CD4-positive, alpha-beta memory T cell (primary cell): ENCODE measurements around the gene SLC35G2. TPM values are rescaled to one million over a fixed set of nuclear protein-coding genes. Genes with fewer than 3 reads are reported as not detected.
"Not testable (repeated sequence)": the region's sequence is repeated elsewhere in the genome, so short reads cannot be mapped to it uniquely, and the experiment has no call there.

ENCODE experiments used
- CTCF ChIA-PET: fragments of 350-600 bp; sonication (Branson Sonifier 250); formaldehyde crosslinking; loops from one replicate; lab custom pipeline; 2021; ENCODE audit warnings: inconsistent platforms; ENCODE audit not compliant: partially characterized antibody; lab: Charles Lee
- POLR2A ChIA-PET: fragments of 350-600 bp; sonication (Branson Sonifier 250); formaldehyde crosslinking; loops from one replicate; lab custom pipeline; 2021; ENCODE audit not compliant: partially characterized antibody; lab: Charles Lee
- DNase-seq, 5 donors: peaks; one replicate each; pipeline versions ENCODE4 v3.0.0 to v3.0.0-alpha.2; 2020 to 2022; ENCODE audit warnings: mixed read lengths in 1 of 5
- H3K27ac ChIP-seq: one replicate; pipeline ENCODE4 v1.7.0; 2013; ENCODE audit warnings: low read depth, low read length
- H3K27me3 ChIP-seq: 2 replicates; pipeline ENCODE4 v1.7.0; 2013; ENCODE audit warnings: mild to moderate bottlenecking, low read length, moderate library complexity; ENCODE audit not compliant: insufficient read depth
- H3K36me3 ChIP-seq: 2 replicates; pipeline ENCODE4 v1.7.0; 2013; ENCODE audit warnings: mild to moderate bottlenecking, low read length, moderate library complexity; ENCODE audit not compliant: insufficient read depth
- H3K4me1 ChIP-seq: 2 replicates; pipeline ENCODE4 v1.7.0; 2013; ENCODE audit warnings: mild to moderate bottlenecking, low read length, moderate library complexity; ENCODE audit not compliant: insufficient read depth
- H3K4me3 ChIP-seq, 2 donors: one replicate each; pipeline ENCODE4 v1.7.0; 2013; ENCODE audit warnings: low read length in 2 of 2, mild to moderate bottlenecking in 1 of 2
- H3K9me3 ChIP-seq, 2 donors: one replicate each; pipeline ENCODE4 v1.7.0; 2013; ENCODE audit warnings: low read length in 2 of 2, control low read depth in 1 of 2; ENCODE audit not compliant: control insufficient read depth in 1 of 2
- H3K27ac Mint-ChIP-seq, 7 donors: one replicate each; pipeline ENCODE4 v1.8.0; 2020 to 2021; ENCODE audit warnings: mixed read lengths in 7 of 7, mild to moderate bottlenecking in 6 of 7, inconsistent platforms in 3 of 7, moderate library complexity in 3 of 7
- H3K27me3 Mint-ChIP-seq, 2 donors: one replicate each; pipeline ENCODE4 v1.8.0; 2020 to 2021; ENCODE audit warnings: mixed read lengths in 2 of 2
- H3K36me3 Mint-ChIP-seq, 2 donors: one replicate each; pipeline ENCODE4 v1.8.0; 2020 to 2021; ENCODE audit warnings: mixed read lengths in 2 of 2, inconsistent platforms in 1 of 2, mild to moderate bottlenecking in 1 of 2
- H3K4me1 Mint-ChIP-seq, 4 donors: one replicate each; pipeline ENCODE4 v1.8.0; 2020 to 2021; ENCODE audit warnings: mixed read lengths in 4 of 4, mild to moderate bottlenecking in 1 of 4
- H3K4me3 Mint-ChIP-seq, 8 donors: one replicate each; pipeline ENCODE4 v1.8.0; 2020 to 2021; ENCODE audit warnings: mixed read lengths in 8 of 8, mild to moderate bottlenecking in 7 of 8, moderate library complexity in 6 of 8, inconsistent platforms in 3 of 8
- H3K9me3 Mint-ChIP-seq, 8 donors: one replicate each; pipeline ENCODE4 v1.8.0; 2020 to 2021; ENCODE audit warnings: mixed read lengths in 8 of 8, mild to moderate bottlenecking in 5 of 8, inconsistent platforms in 3 of 8, moderate library complexity in 1 of 8
- intact Hi-C: fragments of 100-400 bp; cut with micrococcal nuclease; formaldehyde crosslinking; loops from one replicate; pipeline ENCODE4 v1.15.1; 2023
- polyA plus RNA-seq, 2 donors: library from polyadenylated mRNA; unstranded; fragments of 300-500 nt; fragmentation: Illumina TruSeq; gene quantifications; one replicate each; pipeline ENCODE4 v1.2.3, GENCODE V29; 2021
- total RNA-seq, 2 experiments: library from RNA; stranded (reverse); gene quantifications; one replicate each; pipeline ENCODE4 v1.2.3, GENCODE V29; 2021

Gene SLC35G2
- total and polyA plus RNA-seq, 4 experiments from 2014 or later, result 0.17 to 0.42 (median 0.32) TPM

DNA sequence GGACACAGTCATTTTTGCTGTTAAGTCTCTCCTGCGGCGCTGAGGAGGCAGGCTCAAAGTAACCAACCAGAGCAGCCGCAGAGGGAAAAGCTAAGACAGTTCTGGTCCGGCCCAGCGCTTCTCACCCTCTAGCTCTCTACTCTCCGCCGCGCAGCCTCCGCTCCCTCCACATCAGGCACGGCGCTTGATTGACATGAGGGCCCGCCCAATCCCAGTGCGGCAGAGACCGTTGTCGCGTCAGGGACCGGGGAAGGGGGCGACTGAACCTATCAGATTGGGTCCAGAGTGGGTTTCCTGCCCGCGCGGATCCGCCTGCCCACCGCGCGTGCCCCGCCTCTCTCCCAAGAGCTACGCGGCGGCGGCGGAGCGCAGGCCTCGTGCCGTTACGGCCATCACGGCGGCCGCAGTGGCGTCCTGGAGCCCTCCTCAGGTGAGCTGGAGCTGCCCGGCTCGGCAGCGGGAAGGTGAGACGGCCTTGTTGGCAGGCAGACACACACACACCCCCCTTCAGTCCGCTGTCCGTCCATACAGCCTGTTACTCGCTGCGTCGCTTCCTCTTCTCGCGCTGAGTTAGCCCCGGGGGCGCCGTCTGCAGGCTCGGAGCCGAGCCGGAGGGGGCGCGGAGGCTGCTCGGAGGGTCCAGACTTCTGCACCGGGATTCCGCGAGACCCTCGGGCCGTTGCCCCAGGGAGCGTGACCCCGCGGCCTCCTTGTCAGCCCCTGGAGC lies 43.1 kb downstream of the SLC35G2 start, which contains the start of gene NCK1:
NCK1 (plus strand) TSS at position 319 of the 727 bp plus-strand sequence. CDS start 65,794 bp downstream, outside the sequence.
- no peaks in the 10 kb centered on the region for H3K9me3 ChIP-seq
- H3K4me3 ChIP-seq, result peak within 1 kb of the TSS; percentile 74 to 89
- no peaks in the 10 kb centered on the region for H3K36me3 ChIP-seq
- POLR2A ChIA-PET, result interaction anchor here (0.6 to 5.3 kb wide), 38 partner anchors 9 to 666 kb away, joined by 3 to 143 read pairs (median 5); partner anchors contain the start of genes IL20RB, MSL2, SLC35G2 and STAG1
- CTCF ChIA-PET, result interaction anchor here (0.6 to 6.9 kb wide), 30 partner anchors 10 to 791 kb away, joined by 3 to 80 read pairs (median 4); partner anchors contain the start of genes MSL2 and STAG1
- intact Hi-C loops, result loop anchor here (1.0 to 5.0 kb wide), 8 partner anchors 18 to 666 kb away; partner anchors contain the start of genes MSL2, PCCB and STAG1
- peak within 1 kb of the TSS; percentile 80 to 99 (median 96) for H3K4me3 Mint-ChIP-seq
- peak; percentile 97 to 100 (median 98) for DNase-seq
- H3K36me3 Mint-ChIP-seq, result peaks cover 12 to 33% of the 10 kb centered on the region in 2 donors
- H3K4me1 Mint-ChIP-seq, result peaks cover 38 to 74% (median 54%) of the 10 kb centered on the region in 4 donors
- H3K27ac Mint-ChIP-seq, result peak within 1 kb of the TSS; percentile 98 to 99 (median 98)
- H3K27me3 ChIP-seq, result no peaks in the 10 kb centered on the region
- H3K27me3 Mint-ChIP-seq, result no peaks in the 10 kb centered on the region
- peaks cover 0 to 3% (median 2%) of the 10 kb centered on the region in 8 donors for H3K9me3 Mint-ChIP-seq
- peaks cover 47% of the 10 kb centered on the region for H3K4me1 ChIP-seq
- H3K27ac ChIP-seq, result peak within 1 kb of the TSS; percentile 91

DNA sequence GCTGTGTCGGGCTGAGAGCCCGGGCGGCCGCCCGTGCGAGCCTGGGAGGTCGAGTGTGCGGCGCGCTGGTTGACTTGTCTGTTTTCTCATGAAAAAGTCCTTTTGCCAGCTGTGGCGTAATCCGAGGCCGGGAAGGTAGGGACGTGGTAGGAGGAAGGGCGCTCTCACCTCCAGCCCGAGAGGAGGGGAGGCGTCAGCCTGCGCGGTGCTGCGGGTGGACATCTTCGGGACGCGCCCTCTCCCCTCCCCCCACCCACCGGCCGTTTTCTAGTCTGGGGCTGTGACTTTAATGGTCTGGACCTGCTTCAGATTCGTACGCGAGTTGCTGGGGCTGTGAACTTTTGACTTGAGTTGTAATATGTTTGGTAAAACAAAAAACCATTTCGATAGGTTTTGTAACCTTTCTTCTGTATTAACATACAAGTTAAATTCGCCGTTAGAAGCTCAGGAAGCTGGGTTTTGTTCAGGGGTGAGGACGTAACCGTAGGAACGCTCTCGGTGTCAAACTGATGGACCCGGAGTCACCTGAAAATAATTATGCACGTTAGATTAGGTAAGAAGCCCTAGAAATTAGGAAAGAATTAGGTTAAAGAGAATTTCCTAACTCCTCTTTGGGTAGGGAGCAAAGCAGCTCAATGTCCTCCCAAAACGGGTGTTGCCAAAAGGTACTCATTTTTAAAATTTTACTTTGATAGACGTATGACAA lies 43.8 kb downstream of the SLC35G2 start:
- Histone ChIP-seq H3K9me3 (no peaks in the 10 kb centered on the region), H3K4me1 (peaks cover 54% of the 10 kb centered on the region), H3K4me3 (peak overlapping the region; percentile 74 to 89), H3K27me3 (no peaks in the 10 kb centered on the region), H3K36me3 (no peaks in the 10 kb centered on the region), H3K27ac (peak overlapping the region; percentile 91)
- DNase-seq, result peak in 2 of 5 donors; percentile 7 to 69
- Mint-ChIP-seq H3K27ac (peak overlapping the region; percentile 98 to 99 (median 98)), H3K36me3 (peaks cover 14 to 37% of the 10 kb centered on the region in 2 donors), H3K9me3 (no peaks in the 10 kb centered on the region), H3K4me1 (peaks cover 42 to 79% (median 59%) of the 10 kb centered on the region in 4 donors), H3K4me3 (peak overlapping the region; percentile 80 to 99 (median 96)), H3K27me3 (no peaks in the 10 kb centered on the region)
- ChIA-PET POLR2A (interaction anchor here (0.6 to 5.3 kb wide), 29 partner anchors 8 to 673 kb away, joined by 3 to 143 read pairs (median 6); partner anchors contain the start of genes MSL2 and STAG1), CTCF (interaction anchor here (0.6 to 6.9 kb wide), 19 partner anchors 11 to 471 kb away, joined by 3 to 80 read pairs (median 5); partner anchors contain the start of gene STAG1)
- intact Hi-C loops, result loop anchor here (1.0 to 5.0 kb wide), 7 partner anchors 18 to 666 kb away; partner anchors contain the start of genes MSL2 and STAG1

DNA sequence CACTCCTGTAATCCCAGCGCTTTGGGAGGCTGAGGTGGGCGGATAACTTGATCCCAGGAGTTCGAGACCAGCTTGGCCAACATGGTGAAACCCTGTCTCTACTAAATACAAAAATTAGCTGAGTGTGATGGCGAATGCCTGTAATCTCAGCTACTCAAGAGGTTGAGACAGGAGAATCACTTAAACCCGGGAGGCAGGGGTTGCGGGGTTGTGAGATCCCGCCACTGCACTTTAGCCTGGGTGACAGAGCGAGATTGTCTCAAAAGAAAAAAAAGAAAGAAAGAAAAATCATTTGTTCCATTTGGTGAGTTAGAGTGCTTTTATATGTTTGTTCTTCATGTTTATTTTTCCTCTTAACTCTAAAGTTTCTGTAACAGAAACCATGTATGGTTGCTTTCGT lies 50.4 kb downstream of the SLC35G2 start:
- POLR2A ChIA-PET, result no interaction called here
- CTCF ChIA-PET, result no interaction called here
- H3K4me1 ChIP-seq, result peaks cover 66% of the 10 kb centered on the region

DNA sequence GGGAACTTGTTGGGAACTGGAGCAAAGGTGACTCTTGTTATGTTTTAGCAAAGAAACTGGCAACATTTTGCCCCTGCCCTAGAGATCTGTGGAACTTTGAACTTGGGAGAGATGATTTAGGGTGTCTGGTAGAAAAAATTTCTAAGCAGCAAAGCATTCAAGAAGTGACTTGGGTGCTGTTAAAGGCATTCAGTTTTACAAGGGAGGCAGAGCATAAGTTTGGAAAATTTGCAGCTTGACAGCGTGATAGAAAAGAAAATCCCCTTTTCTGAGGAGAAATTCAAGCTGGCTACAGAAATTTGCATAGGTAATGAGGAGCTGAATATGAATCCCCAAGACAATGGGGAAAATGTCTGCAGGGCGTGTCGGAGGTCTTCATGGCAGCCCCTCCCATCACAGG lies 53.3 kb downstream of the SLC35G2 start:
- peaks cover 50 to 55% of the 10 kb centered on the region in 2 donors for H3K36me3 Mint-ChIP-seq
- peak overlapping the region in 6 of 8 donors; percentile 21 to 55 (median 36) for H3K4me3 Mint-ChIP-seq
- H3K27me3 Mint-ChIP-seq, H3K27ac ChIP-seq, intact Hi-C loops, H3K4me3 ChIP-seq, H3K27me3 ChIP-seq, DNase-seq, H3K36me3 ChIP-seq, H3K9me3 ChIP-seq: not testable (repeated sequence)
- ChIA-PET CTCF (interaction anchor here (1.7 kb wide), 1 partner anchor 141 kb away, joined by 3 read pairs; no protein-coding TSS in a partner anchor), POLR2A (interaction anchor here (3.0 kb wide), 1 partner anchor 10 kb away, joined by 14 read pairs; the partner anchor contains the start of gene NCK1)
- H3K27ac Mint-ChIP-seq, result peak overlapping the region in 3 of 7 donors; percentile 29 to 76 (median 42)
- H3K4me1 ChIP-seq, result peaks cover 63% of the 10 kb centered on the region
- peaks cover 39 to 83% (median 55%) of the 10 kb centered on the region in 4 donors for H3K4me1 Mint-ChIP-seq
- peaks cover 0 to 13% (median 7%) of the 10 kb centered on the region in 8 donors for H3K9me3 Mint-ChIP-seq

More for the DNA sequence above, 50.4 kb downstream of the SLC35G2 start:
- DNase-seq, result no peak
- H3K27ac ChIP-seq, result no peak overlapping the region
- H3K9me3 ChIP-seq, result no peaks in the 10 kb centered on the region
- H3K27me3 ChIP-seq, result no peaks in the 10 kb centered on the region
- no peak overlapping the region for H3K27ac Mint-ChIP-seq
- H3K4me3 Mint-ChIP-seq, result no peak overlapping the region
- H3K36me3 Mint-ChIP-seq, result peaks cover 50% of the 10 kb centered on the region in 2 donors
- H3K9me3 Mint-ChIP-seq, result peaks cover 0 to 13% (median 7%) of the 10 kb centered on the region in 8 donors
- intact Hi-C loops, result no loop called here
- H3K36me3 ChIP-seq, result no peaks in the 10 kb centered on the region
- H3K4me1 Mint-ChIP-seq, result peaks cover 41 to 81% (median 56%) of the 10 kb centered on the region in 4 donors
- H3K4me3 ChIP-seq, result no peak overlapping the region
- H3K27me3 Mint-ChIP-seq, result no peaks in the 10 kb centered on the region

DNA sequence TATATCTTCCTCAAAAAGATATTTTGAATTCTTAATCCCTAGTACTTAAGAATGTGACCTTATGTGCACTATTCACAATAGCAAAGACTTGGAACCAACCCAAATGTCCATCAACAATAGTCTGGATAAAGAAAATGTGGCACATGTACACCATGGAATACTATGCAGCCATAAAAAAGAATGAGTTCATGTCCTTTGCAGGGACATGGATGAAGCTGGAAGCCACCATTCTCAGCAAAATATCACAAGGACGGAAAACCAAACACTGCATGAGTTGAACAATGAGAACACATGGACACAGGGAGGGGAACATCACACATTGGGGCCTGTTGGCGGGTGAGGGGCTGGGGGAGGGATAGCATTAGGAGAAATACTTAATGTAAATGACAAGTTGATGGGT lies 60.6 kb downstream of the SLC35G2 start:
- CTCF ChIA-PET, H3K27me3 ChIP-seq, intact Hi-C loops, H3K27me3 Mint-ChIP-seq, H3K9me3 ChIP-seq, H3K4me3 ChIP-seq, H3K9me3 Mint-ChIP-seq, H3K27ac ChIP-seq, H3K36me3 ChIP-seq, POLR2A ChIA-PET, DNase-seq: not testable (repeated sequence)
- H3K4me1 ChIP-seq, result peaks cover 59% of the 10 kb centered on the region
- H3K36me3 Mint-ChIP-seq, result peaks cover 11 to 12% of the 10 kb centered on the region in 2 donors
- H3K4me1 Mint-ChIP-seq, result peaks cover 52 to 85% (median 66%) of the 10 kb centered on the region in 4 donors
- peak overlapping the region in 1 of 8 donors; percentile 42 for H3K4me3 Mint-ChIP-seq
- H3K27ac Mint-ChIP-seq, result peak overlapping the region in 1 of 7 donors; percentile 46

DNA sequence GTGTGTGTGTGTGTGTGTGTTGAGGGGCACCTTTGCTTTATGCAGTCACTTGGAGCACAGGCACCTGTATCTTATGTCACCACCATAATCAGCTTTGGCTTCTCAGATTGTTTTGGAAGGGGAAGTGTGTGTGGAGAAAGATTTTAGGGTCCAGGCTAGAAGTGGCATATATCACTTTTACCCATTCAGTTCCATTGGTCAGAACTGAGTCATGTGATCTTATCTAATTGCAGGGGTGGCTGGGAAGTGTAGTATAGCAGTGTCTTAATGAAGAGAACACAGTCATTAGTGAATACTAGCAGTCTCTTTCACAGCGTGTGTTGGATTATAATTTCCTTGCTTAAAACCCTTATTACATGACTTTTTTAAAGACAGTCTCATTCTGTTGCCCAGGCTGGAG lies 63.6 kb downstream of the SLC35G2 start:
- ChIA-PET POLR2A (interaction anchor here (2.2 to 2.7 kb wide), 2 partner anchors 20 to 130 kb away, joined by 7 to 17 read pairs; partner anchors contain the start of genes NCK1 and STAG1), CTCF (interaction anchor here (0.6 kb wide), 1 partner anchor 130 kb away, joined by 4 read pairs; the partner anchor contains the start of gene STAG1)
- no peak overlapping the region for H3K27ac ChIP-seq
- Mint-ChIP-seq H3K9me3 (peaks cover 0 to 3% (median 2%) of the 10 kb centered on the region in 8 donors), H3K36me3 (peaks cover 6 to 8% of the 10 kb centered on the region in 2 donors), H3K4me1 (peaks cover 58 to 89% (median 72%) of the 10 kb centered on the region in 4 donors), H3K4me3 (peak overlapping the region in 3 of 8 donors; percentile 11 to 61 (median 37)), H3K27ac (peak overlapping the region; percentile 5 to 91 (median 72)), H3K27me3 (no peaks in the 10 kb centered on the region)
- no peaks in the 10 kb centered on the region for H3K9me3 ChIP-seq
- DNase-seq, result peak in 2 of 5 donors; percentile 28
- no peaks in the 10 kb centered on the region for H3K27me3 ChIP-seq
- no peaks in the 10 kb centered on the region for H3K36me3 ChIP-seq
- peaks cover 73% of the 10 kb centered on the region for H3K4me1 ChIP-seq
- intact Hi-C loops, result no loop called here
- no peak overlapping the region for H3K4me3 ChIP-seq
